Brain microvascular endothelial cell (primary cell): ENCODE measurements around the gene FLRT1.

ENCODE experiments used
- DNase-seq: peaks from one replicate; pipeline ENCODE4 v3.0.0-alpha.2; 2020
- H3K27ac ChIP-seq: fragments of 250-450 bp; sonication (Bioruptor Pico); 2 replicates; pipeline ENCODE4 v1.5.1; 2020; ENCODE audit warnings: mild to moderate bottlenecking, moderate library complexity
- H3K27me3 ChIP-seq: fragments of 250-450 bp; sonication (Bioruptor Pico); replicated peaks from 2 replicates; pipeline ENCODE4 v1.5.1; 2020; ENCODE audit warnings: mild to moderate bottlenecking
- H3K36me3 ChIP-seq: fragments of 250-450 bp; sonication (Bioruptor Pico); replicated peaks from 2 replicates; pipeline ENCODE4 v1.5.1; 2020; ENCODE audit warnings: mild to moderate bottlenecking
- H3K4me3 ChIP-seq: 2 replicates; pipeline ENCODE4 v1.5.1; 2011; ENCODE audit warnings: low read depth, mild to moderate bottlenecking, control low read depth, low read length, moderate library complexity
- in situ Hi-C: cut with HindIII; loops from 2 replicates; pipeline ENCODE4 v1.10.0; 2017; ENCODE audit warnings: low sequenced_read_pairs, low pct_ligation_motif_present
- TF ChIP-seq, protein P1 (sequence below): IDR thresholded peaks from 2 replicates; pipeline ENCODE4 v1.5.1; 2011; ENCODE audit warnings: low read depth, mild to moderate bottlenecking, moderate library complexity, low read length, control low read depth, inconsistent platforms; ENCODE audit errors: missing control alignments

FLRT1 gene

DNA sequence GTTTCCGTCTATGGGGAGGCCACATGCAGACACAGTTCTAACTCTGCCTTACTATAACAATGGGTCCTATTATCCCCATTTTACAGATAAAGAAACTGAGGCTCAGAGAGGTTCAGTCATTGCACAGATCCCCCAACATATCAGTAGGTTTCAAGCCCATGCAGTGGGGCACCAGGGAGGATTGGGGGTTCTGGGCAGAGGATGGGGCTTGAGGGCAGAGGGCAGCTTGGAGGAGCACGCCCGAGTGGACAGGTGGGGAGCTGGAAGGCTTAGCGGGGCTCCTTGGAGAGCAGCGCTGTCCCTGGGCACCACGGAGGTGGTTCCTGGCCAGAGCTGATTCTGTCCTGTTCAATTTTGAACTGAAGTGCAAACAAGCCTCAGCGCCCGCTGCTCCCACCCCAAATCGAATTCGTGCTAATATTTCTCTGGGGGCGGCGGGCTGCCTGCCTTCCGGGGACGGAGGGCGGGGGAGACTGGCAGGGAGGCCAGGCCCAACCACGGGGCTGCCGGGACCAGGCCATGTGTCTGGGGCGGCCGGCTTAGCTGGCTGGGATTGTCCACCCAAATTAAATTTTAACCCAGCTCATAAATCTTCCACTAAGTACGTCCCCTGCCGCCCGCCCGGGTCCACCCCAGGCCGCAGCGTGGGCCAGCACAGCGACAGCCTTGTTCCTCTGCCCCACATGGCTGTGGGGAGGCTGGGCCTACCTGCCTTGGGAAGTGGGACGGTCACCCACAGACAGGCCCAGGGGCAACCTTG is 49.4 kb downstream of the FLRT1 start:
- Histone ChIP-seq H3K4me3 (no peak overlapping the region), H3K27ac (no peak overlapping the region), H3K36me3 (no peaks in the 10 kb centered on the region), H3K27me3 (peaks cover 23% of the 10 kb centered on the region)
- TF ChIP-seq, protein P1, sequence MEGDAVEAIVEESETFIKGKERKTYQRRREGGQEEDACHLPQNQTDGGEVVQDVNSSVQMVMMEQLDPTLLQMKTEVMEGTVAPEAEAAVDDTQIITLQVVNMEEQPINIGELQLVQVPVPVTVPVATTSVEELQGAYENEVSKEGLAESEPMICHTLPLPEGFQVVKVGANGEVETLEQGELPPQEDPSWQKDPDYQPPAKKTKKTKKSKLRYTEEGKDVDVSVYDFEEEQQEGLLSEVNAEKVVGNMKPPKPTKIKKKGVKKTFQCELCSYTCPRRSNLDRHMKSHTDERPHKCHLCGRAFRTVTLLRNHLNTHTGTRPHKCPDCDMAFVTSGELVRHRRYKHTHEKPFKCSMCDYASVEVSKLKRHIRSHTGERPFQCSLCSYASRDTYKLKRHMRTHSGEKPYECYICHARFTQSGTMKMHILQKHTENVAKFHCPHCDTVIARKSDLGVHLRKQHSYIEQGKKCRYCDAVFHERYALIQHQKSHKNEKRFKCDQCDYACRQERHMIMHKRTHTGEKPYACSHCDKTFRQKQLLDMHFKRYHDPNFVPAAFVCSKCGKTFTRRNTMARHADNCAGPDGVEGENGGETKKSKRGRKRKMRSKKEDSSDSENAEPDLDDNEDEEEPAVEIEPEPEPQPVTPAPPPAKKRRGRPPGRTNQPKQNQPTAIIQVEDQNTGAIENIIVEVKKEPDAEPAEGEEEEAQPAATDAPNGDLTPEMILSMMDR: no peak
- in situ Hi-C loops: no loop called here
- no peak for DNase-seq
